AG20443 (cell line): ENCODE data around the gene LIPM.
A peak's percentile ranks its signal among the peaks of the same experiment; 100 is the strongest.
"Not testable (repeated sequence)": the region's sequence is repeated elsewhere in the genome, so short reads cannot be mapped to it uniquely, and the experiment has no call there.

Experiments used
- DNase-seq: peaks from one replicate; pipeline ENCODE4 v3.0.0; 2012; ENCODE audit warnings: low spot score, mixed read lengths

The LIPM gene

GRCh38 chr10:88803641-88804040 is 1.1 kb downstream of the LIPM start:
- no peak for DNase-seq

- no peak for DNase-seq
Measured at GRCh38 chr10:88804083-88804812, 1.7 kb downstream of the LIPM start.

DNA sequence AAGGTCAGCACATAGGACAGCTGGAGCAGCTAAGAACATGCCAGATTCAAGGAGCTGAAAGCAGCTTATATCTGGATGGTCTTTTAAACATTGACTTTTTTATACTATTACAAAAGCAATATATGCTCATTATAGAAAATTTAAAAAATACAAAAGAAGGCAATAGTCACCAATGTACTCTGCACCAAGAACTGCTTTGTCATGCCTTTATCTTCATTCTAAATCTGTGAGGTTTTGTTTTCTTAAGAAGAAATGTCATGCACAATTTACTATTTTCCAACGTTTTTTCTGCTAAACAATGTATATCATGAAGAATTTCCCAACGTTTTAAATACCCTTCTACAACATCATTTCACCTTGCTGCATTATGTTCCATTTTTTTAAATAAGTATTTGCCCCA is 2.8 kb downstream of the LIPM start:
- DNase-seq, result no peak

DNA sequence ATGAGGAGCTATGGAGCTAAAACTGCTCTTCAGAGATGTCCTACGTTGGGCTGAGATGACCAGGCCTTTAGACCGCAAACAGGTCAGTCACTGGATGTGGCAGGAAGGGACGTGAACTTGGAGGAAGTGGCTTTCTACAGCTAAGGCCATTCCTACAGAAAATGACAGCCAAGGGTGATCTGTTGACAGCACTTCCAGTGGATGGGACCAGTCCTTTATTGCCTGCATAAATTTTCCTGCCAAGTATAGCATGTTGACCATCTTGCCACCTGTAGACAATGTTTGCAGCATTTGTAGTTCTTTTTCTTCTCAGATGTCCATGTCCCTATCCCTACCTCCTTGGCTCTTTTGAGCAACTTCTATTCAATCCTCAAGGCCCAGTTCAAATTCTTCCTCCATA is 3.4 kb downstream of the LIPM start:
- DNase-seq, result no peak

DNA sequence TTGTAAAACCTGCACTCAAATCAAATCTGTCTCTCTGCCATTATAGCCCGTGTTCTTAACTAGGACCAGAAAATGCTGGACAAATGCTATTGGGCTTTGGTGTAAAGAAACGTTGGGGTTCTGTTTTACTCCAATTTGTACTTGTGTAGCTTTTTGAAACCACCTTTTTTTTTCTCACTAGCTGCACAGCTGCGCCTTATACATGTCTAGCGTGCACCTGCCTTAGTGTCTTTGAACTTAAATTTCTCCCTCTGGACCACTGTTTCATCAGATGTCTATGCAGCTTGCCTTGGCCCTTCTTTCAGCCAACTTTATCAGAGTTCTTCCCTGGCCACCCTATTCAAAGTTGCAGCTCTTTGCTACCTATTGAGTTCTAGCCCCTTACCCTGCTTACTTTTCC is 7.1 kb downstream of the LIPM start:
- no peak for DNase-seq

DNA sequence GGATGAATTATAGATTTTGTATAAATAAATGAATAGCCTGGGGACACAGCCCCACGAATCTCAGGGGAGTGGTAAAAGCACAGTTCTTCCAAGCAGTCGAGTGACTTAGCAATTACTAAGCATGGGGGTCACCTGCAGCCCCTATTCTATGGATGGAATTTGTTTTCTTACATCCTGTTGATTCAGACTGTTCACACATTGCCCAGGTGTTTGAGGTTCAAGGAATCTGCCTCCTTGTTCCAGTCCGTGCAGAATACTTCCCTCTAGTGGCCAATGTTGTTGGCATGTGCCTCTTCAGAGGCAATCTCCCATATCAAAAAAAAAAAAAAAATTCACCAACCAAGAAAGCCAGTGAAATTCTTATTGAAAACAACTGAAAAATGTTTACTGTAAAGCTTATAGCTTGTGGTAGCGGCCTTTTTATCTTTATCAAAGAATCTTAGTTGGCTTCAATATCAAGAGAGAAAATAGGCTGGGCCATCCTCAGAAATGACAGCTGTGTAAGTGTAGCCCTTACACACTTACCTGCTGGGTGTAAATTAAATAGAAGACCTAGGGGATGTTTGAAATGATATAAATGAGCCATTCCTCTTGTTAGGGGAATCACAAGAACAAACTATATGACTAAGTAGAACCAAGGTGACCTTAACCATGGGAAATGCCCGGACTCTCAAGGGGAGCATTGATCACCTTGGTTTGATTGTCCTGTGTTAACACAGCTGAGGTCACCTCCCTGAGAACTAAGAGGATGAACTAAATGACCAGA is 7.8 kb downstream of the LIPM start:
- peak; percentile 67 for DNase-seq

DNA sequence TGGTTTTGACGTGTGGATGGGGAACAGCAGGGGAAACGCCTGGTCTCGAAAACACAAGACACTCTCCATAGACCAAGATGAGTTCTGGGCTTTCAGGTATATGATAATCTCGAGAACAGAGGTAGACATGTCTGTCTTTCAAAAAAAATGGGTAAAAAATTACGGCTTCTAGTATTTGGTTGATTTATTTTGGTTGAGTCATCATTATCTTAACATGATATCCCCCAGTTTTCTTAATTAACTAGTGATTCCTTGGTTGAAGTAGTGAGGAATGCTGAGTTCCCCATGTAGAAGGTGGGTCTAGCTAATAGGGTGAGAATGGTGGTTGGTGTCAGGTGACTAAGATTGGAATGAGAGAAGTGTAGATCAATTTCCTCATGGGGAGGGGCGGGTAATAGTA is 10.7 kb downstream of the LIPM start:
- no peak for DNase-seq

DNA sequence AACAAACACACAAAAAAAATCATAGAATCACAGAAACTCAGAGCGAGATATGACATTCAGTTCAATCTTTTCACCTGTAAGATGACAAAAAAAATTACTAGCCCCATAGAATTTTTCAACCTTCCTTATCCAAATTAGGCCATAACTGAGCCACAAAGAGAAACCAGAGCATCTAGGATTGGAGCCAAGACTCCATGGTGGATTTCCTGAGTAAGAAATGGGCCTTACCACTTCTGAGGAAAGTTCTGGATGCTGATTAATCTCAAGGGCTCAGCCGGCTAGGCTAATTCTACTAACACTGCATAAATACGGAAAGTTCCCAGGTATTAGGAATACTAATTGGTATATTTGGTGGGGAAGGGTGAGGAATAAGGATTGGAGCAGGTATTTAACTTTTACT is 16.8 kb downstream of the LIPM start:
- peak; percentile 24 for DNase-seq

GRCh38 chr10:88820748-88821401 is 18.3 kb downstream of the LIPM start:
- peak; percentile 37 for DNase-seq

GRCh38 chr10:88826388-88826787 is 23.9 kb downstream of the LIPM start:
- no peak for DNase-seq

- no peak for DNase-seq
Measured at GRCh38 chr10:88827671-88828070, 25.1 kb downstream of the LIPM start.

GRCh38 chr10:88828310-88828709 is 25.8 kb downstream of the LIPM start:
- DNase-seq, result no peak

DNA sequence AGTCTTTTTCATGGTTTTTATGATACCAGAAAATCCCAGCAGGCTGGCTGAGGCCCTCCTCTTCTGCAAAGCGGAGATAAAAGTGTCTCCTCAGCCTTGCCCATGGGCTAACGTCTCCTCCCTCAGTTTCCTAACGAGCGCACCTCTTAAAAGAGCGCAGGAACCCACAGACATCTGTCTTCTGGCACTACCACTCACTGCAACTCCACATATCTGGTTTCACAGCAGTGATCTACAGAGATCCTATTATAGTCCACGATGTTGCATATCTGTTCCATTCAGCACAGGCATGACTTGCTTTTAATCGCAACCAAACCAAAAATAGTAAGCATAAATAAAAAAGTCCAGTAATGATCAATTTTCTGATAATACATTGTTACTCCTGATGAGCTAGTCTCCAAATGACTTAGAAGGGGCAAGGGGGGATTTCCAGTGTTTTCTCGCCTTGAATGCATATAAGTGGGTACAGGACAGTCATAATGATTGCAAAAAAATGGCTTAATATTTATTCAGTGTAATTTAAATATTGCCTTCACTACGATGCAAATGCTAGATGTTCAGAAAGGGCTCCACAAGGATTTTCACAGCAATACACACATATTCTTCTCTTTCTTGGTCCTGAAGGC is 28.2 kb downstream of the LIPM start:
- DNase-seq, result no peak

- DNase-seq, result no peak
Measured at GRCh38 chr10:88831709-88832108, 29.2 kb downstream of the LIPM start.

DNA sequence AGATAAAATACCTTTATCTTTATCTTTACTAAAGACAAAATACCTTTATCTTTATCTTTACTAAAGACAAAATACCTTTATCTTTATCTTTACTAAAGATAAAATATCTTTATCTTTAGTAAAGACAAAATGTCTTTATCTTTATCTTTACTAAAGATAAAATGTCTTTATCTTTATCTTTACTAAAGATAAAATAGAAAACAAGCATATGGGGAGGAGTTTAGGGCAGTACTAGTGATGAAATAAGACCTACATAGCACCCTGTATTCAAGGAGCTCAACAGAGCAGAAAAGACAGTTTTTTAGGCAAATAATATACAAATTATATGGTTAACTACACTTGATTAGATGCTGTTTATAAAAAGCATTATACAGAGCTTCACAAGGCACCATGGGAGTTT is 29.8 kb downstream of the LIPM start:
- no peak for DNase-seq

DNA sequence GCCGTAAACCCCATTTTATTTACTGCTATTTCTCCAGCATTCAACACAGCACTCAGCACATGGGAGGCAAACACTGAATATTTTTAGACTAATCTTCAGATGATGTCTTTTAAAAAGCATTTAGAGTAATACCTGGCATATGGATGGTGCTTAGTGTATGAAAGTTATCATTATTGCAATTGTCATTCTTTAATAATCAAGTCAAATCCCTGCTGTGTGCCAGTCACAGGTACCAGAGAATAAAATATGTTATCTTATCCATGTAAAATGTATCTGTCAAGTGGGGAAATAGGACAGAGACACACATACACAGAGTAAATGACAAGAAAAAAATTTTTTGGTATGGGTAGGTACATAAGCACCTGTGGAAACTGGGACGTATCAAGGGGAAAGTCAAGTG is 30.6 kb downstream of the LIPM start:
- no peak for DNase-seq

- no peak for DNase-seq
Measured at GRCh38 chr10:88833723-88834122, 31.2 kb downstream of the LIPM start.

- DNase-seq, result peak; percentile 84
Measured at GRCh38 chr10:88835096-88835909, 32.8 kb downstream of the LIPM start.

GRCh38 chr10:88835910-88836221 is 33.3 kb downstream of the LIPM start:
- no peak for DNase-seq

- DNase-seq, result not testable (repeated sequence)
Measured at GRCh38 chr10:88837632-88838031, 35.1 kb downstream of the LIPM start.

GRCh38 chr10:88838766-88839350 is 36.3 kb downstream of the LIPM start:
- DNase-seq, result no peak

- DNase-seq, result no peak
Measured at GRCh38 chr10:88840104-88840503, 37.6 kb downstream of the LIPM start.
